GM18868 (cell line): ENCODE measurements around the gene PACS2.

Experiments
- ATAC-seq: cut with Tn5 transposase; IDR thresholded peaks from one replicate; pipeline ENCODE4 v1.9.1; 2021; ENCODE audit warnings: mild to moderate bottlenecking, moderate library complexity; ENCODE audit not compliant: unreplicated experiment

Gene PACS2

DNA sequence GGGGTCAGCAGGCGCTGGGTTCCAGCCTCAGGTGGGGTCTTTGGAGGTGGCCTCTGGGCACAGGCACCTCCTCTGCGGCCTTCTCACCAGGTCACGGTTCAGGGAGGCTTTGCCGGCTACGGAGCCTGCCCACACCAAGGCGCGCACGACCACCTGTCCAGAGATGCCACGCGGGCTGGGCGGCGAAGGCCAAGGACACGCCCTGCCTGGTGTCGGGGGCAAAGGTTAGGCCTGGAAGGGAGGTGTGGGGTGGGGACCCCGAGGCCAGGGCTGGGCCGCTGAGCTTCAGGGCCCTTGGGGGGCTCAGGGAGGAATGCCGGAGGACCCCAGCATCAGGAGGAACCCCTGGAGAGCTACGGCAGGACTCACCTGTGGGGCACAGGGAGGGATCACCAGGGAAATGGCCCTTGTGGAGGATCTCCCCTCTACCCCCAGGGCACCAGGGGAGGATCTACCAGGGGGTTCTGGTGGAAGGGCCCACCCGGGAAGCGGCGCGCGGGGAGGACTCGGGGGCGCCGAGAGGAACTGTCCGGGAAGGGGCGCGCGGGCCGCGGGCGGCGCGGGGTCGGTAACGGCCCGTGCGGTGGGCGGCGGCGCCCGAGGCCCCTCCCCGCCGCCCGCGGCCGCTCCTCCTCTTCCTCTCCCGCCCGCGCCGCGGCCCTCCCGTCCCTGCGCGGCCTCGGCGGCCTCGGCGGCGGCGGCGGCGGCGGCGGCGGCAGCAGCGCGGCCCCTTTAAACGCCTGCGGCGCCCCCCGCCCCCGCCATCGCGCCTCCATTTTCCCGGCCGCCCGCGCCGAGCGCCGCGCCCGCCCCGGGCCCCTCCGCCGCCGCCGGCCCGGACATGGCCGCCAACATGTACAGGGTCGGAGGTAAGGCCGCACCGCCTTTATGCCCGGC is 104.9 kb downstream of the PACS2 start, which contains the start of gene MTA1:
Gene MTA1 (plus strand): TSS at position 633 of the 897 bp plus-strand sequence. CDS start 209 bp downstream, at position 842.
- peak; percentile 58 for ATAC-seq

- ATAC-seq = peak; percentile 17
Observed at GRCh38 chr14:105420101-105420973, 105.8 kb downstream of the PACS2 start.

GRCh38 chr14:105420974-105421674 is 106.6 kb downstream of the PACS2 start:
- no peak for ATAC-seq

GRCh38 chr14:105421723-105422615 is 107.4 kb downstream of the PACS2 start:
- no peak for ATAC-seq

DNA sequence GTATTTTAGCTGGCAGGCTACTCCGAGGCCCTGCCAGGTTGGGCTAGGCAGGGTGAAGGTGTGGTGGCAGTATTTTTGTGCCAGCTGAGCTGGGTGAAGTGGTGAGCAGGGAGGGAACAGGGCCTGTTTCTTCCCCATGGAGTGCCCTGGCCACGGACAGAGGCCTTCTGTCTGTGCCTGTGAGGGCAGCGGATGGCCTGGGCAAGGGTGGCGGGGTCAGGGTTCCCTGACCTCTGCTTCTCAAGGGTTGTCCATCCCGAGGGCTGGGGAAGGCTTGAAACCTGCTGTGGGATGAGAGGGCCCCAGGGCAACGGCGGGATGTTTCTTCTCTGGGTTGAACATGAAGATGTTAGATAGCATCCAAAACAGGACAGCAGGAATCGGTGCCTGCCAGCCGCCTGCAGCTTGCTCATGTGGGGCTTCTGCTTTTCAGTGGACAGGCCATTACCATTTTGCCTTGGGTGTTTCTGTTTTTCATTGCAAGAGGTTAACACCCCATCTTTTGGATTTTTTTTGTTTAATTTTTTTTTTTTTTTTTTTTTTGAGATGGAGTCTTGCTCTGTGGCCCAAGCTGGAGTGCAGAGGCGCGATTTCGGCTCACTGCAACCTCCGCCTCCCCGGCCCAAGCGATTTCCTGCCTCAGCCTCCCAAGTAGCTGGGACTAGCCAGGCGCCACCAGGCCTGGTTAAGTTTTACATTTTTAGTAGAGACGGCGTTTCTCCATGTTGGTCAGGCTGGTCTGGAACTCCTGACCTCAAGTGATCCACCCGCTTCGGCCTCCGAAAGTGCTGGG is 108.3 kb downstream of the PACS2 start:
- ATAC-seq = no peak

- no peak for ATAC-seq
Observed at GRCh38 chr14:105423488-105424195, 109.1 kb downstream of the PACS2 start.

- no peak for ATAC-seq
Observed at GRCh38 chr14:105424861-105425260, 110.3 kb downstream of the PACS2 start.

DNA sequence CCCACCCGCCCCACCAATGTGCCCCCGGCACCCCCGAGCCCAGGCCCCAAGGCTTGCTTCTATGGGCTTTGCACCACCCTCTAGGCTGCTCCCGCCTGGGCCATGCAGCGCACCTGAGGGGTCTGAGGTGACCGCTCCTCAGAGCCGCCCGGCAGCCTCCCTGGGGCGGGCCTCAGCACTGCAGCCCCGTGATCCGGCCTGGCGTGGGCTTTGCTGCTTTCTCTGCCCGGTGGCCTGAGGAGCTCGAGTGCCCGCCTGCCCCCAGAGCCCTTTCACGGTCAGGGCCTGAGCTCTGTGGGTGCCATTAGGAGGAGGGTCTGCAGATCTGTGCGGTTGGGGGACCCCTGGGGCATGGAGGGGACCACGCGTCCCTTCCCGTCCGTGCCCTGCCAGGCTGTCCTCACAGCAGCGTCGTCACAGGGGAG is 111.3 kb downstream of the PACS2 start:
- no peak for ATAC-seq

DNA sequence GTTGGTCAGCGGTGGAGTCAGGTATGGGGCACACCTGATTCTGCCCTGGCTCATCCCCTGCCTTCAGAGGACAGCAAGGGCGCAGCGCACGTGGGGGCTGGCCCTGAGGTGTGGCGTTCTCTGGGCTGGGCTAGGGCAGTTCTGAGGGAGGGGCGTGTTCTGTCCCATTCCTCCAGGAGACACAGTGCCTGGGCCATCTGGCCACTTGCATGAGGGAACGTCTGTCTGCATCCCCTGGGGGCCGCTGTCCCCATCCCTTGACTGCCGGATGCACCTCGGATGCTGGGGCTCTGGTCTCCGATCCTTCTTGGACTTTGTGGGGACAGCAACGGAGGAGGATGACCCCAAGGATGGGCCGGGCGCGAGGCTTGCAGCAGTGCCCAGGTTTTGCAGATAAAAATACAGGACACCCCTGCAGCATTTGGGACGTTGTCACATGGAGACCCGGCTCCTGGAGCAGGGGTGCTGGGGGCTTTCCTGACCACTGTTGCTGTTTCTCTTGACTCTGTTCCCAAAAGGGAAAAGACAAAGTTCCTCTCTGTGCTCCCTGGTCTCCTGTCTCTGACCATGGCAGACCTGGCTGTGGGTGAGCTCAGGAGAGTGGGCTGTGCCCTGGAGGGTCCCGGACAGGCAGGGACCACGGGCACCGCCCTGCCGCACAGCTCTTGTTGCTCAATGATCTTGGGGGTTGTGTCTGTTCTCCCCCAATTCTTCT is 112.0 kb downstream of the PACS2 start:
- ATAC-seq = no peak

DNA sequence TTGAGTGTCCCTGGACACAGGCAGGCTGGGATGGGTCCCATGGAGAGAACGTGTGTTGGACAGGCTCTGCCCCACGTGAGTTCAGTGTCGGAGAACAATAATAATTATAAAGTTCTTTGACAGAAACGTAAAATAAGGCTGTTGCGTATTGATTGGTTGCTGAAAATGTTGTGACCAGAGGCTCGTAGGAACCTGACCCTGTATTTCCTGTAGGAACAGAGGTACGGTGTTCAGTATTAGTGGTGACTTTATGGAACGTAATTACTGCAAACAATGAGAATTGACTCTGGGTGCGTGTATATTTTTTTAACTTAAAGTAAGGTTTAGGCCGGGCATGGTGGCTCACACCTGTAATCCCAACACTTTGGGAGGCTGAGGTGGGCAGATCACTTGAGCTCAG is 112.9 kb downstream of the PACS2 start:
- ATAC-seq = no peak

GRCh38 chr14:105427936-105428485 is 113.5 kb downstream of the PACS2 start:
- ATAC-seq = no peak

DNA sequence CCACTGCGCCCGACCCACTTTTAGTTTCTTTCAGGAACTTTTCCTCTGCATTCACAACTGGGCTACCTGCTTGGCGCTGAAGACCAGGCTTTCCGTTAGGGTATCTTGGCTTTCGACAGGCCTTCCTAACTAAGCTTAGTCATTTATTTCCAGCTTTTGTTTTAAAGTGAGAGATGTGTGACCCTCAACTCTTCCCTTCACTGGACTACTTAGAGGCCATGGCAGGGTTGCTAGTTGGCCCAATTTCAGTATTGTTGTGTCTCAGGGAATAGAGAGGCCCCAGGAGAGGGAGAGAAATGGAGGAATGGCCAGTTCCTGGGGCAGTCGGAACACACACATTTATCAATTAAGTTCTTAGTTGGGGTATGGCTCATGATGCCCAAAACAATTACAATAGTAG is 115.5 kb downstream of the PACS2 start:
- no peak for ATAC-seq

DNA sequence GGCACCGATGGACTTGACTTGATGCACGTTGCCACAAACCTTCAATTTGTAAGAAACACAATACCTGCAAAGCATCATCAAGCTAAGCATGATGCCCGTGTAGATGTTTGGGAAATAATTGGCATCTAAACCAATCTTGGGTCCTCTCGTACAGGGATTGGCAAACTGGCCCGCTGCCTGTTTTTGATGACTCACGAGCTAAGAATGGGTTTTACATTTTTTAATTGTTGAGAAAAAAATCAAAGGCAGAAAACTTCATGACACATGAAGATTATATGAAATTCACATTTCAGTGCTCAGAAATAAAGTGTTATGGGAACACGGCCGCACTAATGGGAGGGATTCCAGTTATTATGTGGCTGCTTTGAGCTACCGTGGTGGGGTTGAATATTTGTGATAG is 116.0 kb downstream of the PACS2 start:
- no peak for ATAC-seq

DNA sequence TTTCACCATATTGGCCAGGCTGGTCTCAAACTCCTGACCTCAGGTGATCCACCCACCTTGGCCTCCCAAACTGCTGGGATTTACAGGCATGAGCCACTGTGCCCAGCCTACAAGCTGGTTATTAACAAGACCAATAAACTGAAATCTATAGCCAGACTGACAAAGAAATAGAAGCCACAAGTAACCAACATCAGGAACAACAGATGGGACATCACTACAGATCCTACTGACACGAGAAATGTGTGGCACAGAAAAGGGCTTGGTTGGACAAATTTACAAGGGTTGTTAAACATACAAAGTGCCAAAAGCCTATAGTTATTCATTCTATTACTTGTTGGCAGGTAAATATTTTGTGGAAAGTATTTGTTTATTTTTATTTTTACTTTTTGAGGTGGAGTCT is 116.7 kb downstream of the PACS2 start:
- ATAC-seq = no peak

DNA sequence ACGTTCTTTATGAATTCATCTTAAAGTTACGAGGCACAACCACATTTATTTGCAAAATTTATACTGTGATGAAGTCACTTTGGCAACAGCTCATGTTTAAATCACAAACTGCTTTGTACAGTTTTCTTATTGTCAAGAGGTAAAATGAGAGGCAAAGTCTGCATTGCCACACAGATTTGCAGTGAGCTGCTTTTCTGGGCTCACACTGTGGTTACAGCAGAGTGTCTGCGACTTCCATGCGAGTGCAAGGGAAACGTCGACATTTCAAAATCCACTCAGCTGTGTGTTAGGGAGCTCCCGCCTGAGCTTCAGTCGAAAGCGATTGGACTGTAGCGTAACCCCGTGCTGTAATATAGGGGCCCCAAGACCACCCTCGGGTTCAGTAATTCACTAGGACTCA is 118.1 kb downstream of the PACS2 start:
- ATAC-seq = no peak

DNA sequence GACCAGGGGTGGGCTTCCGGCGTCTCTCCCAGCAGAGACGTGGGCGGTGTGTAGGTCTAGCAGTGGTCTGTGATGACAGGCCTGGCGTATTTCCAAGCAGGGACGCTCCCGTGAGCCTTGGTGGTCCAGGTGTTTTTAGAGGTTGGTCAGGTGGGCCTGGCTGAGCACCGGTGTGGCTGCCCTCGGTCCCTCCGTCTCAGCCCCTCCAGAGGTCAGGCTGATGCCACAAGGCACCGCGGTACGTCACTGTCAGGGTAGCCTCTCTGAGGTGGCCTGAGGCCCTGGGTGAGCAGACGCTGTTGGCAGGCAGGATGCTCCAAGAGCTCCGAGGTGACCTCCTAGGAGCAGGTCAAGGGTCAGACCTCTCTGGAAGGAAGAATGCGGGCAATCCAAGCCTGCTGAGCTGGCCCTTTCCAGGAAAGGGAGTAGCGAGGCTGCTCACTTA is 118.6 kb downstream of the PACS2 start:
- no peak for ATAC-seq

- ATAC-seq = no peak
Observed at GRCh38 chr14:105436402-105436801, 121.9 kb downstream of the PACS2 start.
